ENCODE measurements around the gene SMARCC1. TPM values are rescaled to one million over a fixed set of nuclear protein-coding genes. Genes with fewer than 3 reads are reported as not detected.

The SMARCC1 gene
- total and polyA plus RNA-seq, 2 of the 4 experiments (the other 2 are of a cell fraction): 18.6 to 39.6 TPM

DNA sequence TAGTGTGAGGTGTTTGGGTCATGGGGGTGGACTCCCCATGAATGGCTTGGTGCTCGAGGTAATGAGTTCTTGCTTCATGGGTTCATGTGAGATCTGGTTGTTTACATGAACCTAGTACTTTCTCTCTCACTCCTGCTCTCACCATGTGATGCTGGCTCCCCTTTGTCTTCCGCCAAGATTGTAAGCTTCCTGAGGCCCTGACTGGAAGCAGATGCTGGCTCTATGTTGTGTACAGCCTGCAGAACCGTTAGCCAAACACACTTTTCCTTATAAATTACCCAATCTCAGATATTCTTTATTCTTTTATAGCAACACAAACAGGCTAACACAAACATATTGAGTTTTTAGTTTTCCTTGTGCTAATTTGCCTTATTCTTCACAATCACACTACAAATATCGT is 199.9 kb downstream of the SMARCC1 start:
- Histone ChIP-seq H3K27ac (ENCODE audit: insufficient read depth, low read length) (no peak overlapping the region), H3K9me3 (ENCODE audit: control insufficient read depth, insufficient read depth, low read length) (no peaks in the 10 kb centered on the region), H3K4ac (ENCODE audit: low read depth, low read length) (no peak overlapping the region), H3K9me1 (ENCODE audit: insufficient read depth, low read length) (no peaks in the 10 kb centered on the region; the same call in none of the 2 replicates), H3K36me3 (ENCODE audit: control insufficient read depth, insufficient read depth, low read length) (peaks cover 12% of the 10 kb centered on the region), H2AFZ (replicated peaks; ENCODE audit: low read length, poor library complexity) (no peak overlapping the region), H2AK9ac (replicated peaks; ENCODE audit: low read depth, low read length, poor library complexity) (no peak overlapping the region), H2BK20ac (ENCODE audit: low read depth, low read length) (no peak overlapping the region), H4K20me1 (ENCODE audit: insufficient read depth, low read length) (peaks cover 6% of the 10 kb centered on the region), H4K5ac (ENCODE audit: low read depth, low read length) (no peak overlapping the region), H3K27me3 (ENCODE audit: control insufficient read depth, insufficient read depth, low read length) (peaks cover 26% of the 10 kb centered on the region), H3K14ac (replicated peaks; ENCODE audit: low read depth, low read length) (no peak overlapping the region), H3K9ac (ENCODE audit: low read depth, low read length) (no peak overlapping the region), H3K18ac (ENCODE audit: low read depth, low read length) (no peak overlapping the region), H4K8ac (ENCODE audit: low read depth in 2 of 2, low read length in 2 of 2) (no peak overlapping the region), H3K4me1 (ENCODE audit: control insufficient read depth, insufficient read depth, low read length) (no peaks in the 10 kb centered on the region), H2BK120ac (ENCODE audit: low read depth, low read length) (no peak overlapping the region), H3K23ac (ENCODE audit: low read depth, low read length) (no peak overlapping the region), H4K91ac (ENCODE audit: insufficient read depth, low read depth, low read length) (no peak overlapping the region), H2BK5ac (ENCODE audit: low read depth, low read length, poor library complexity, severe bottlenecking) (no peak overlapping the region), H2BK15ac (ENCODE audit: low read depth, low read length) (no peak overlapping the region), H3K4me2 (ENCODE audit: low read depth, low read length) (no peak overlapping the region), H3K56ac (ENCODE audit: extremely low read depth, insufficient read depth, low read length) (no peak overlapping the region), H3K79me1 (ENCODE audit: low read depth in 1 of 2, low read length in 2 of 2) (no peaks in the 10 kb centered on the region), H3K4me3 (ENCODE audit: insufficient read depth, low read depth, low read length) (no peak overlapping the region), H2AK5ac (ENCODE audit: low read depth, low read length) (no peak overlapping the region)
- DNase-seq (no peak), ATAC-seq (ENCODE audit: low read depth) (no peak)
- BruUV-seq (replicated peaks): no TSS peak
- WGBS, 2 experiments (ENCODE audit: extremely low coverage in 2 of 2, insufficient read length in 1 of 2): no CpG with 5 or more reads among the region's 4 CpGs
- intact Hi-C loops (cut with micrococcal nuclease) (no loop called here), in situ Hi-C loops (cut with MboI; ENCODE audit: low sequenced_read_pairs) (no loop called here), dilution Hi-C loops (cut with HindIII; ENCODE audit: low sequenced_read_pairs, unreplicated experiment) (no loop called here)
- POLR2A ChIA-PET (ENCODE audit: unreplicated experiment): no interaction called here
- TF ChIP-seq RFX5 (IDR thresholded peaks at IDR 0.05; ENCODE audit: low read depth, low read length) (no peak), MAFK (IDR thresholded peaks at IDR 0.05; ENCODE audit: low read depth, low read length) (no peak), RCOR1 (IDR thresholded peaks at IDR 0.05; ENCODE audit: insufficient replicate concordance, low read length) (no peak), MXI1 (IDR thresholded peaks at IDR 0.05; ENCODE audit: borderline replicate concordance, low read depth, low read length) (no peak), POLR2A (IDR thresholded peaks at IDR 0.05; ENCODE audit: low read depth, low read length) (no peak), RAD21 (IDR thresholded peaks at IDR 0.05; ENCODE audit: low read length) (no peak), FOS (IDR thresholded peaks at IDR 0.05; ENCODE audit: low read depth, low read length) (no peak)
- TF ChIP-seq, protein P1, sequence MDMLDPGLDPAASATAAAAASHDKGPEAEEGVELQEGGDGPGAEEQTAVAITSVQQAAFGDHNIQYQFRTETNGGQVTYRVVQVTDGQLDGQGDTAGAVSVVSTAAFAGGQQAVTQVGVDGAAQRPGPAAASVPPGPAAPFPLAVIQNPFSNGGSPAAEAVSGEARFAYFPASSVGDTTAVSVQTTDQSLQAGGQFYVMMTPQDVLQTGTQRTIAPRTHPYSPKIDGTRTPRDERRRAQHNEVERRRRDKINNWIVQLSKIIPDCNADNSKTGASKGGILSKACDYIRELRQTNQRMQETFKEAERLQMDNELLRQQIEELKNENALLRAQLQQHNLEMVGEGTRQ (IDR thresholded peaks at IDR 0.05; ENCODE audit: low read depth, low read length): no peak
- TF ChIP-seq, protein P2, sequence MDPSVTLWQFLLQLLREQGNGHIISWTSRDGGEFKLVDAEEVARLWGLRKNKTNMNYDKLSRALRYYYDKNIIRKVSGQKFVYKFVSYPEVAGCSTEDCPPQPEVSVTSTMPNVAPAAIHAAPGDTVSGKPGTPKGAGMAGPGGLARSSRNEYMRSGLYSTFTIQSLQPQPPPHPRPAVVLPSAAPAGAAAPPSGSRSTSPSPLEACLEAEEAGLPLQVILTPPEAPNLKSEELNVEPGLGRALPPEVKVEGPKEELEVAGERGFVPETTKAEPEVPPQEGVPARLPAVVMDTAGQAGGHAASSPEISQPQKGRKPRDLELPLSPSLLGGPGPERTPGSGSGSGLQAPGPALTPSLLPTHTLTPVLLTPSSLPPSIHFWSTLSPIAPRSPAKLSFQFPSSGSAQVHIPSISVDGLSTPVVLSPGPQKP (IDR thresholded peaks at IDR 0.05; ENCODE audit: borderline replicate concordance, low read depth, low read length): no peak
- CTCF ChIA-PET: no interaction called here
